Measurements from ENCODE around the gene NDUFAF5.

NDUFAF5 gene

DNA sequence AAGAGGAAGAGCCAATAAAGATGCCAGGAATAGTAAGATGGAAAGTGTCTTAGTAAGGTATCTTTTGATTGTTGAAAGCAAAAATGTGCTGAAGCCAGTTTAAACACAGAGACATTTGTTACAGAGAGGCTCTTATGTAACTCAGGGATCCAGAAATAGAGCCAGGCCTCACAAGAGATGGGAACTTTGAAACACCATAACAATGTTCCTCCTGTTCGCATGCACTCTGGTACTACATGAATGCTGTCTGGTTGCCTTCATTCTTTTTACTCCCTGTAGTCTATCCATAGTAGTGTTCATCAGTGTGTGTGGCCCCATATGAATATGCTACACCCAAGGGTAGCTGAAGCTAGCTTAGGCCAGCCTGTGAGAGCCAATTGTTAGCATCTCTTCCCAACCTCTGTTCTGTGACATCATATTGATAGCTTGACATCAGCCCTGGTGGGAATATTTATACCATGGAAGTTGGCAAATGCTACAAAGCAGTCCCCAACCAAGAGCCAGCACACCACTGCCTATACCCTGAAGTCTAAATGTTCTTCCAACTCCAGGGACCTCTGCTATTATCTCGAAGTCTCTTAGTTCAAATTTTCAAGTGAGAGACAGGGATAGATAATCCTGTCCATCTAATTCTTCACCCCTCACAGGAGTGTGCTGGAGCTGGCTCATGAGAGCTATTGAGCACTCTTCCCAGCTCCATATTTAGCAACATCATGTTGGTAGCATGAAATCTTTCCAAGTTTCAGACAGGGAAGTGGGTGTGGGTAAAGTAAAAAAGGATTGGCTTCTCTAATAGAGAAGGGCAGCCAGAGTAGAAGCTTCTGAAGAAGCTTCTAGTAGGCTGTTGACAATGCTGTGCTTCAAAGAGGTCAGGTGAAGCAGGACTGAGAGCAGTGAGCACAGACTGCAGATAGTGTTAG is 7.0 kb downstream of the NDUFAF5 start:
- no peak for DNase-seq (ENCODE audit: low read depth)
- no peak overlapping the region for H3K4me3 ChIP-seq (ENCODE audit: low read length)
- TF ChIP-seq, protein P1, sequence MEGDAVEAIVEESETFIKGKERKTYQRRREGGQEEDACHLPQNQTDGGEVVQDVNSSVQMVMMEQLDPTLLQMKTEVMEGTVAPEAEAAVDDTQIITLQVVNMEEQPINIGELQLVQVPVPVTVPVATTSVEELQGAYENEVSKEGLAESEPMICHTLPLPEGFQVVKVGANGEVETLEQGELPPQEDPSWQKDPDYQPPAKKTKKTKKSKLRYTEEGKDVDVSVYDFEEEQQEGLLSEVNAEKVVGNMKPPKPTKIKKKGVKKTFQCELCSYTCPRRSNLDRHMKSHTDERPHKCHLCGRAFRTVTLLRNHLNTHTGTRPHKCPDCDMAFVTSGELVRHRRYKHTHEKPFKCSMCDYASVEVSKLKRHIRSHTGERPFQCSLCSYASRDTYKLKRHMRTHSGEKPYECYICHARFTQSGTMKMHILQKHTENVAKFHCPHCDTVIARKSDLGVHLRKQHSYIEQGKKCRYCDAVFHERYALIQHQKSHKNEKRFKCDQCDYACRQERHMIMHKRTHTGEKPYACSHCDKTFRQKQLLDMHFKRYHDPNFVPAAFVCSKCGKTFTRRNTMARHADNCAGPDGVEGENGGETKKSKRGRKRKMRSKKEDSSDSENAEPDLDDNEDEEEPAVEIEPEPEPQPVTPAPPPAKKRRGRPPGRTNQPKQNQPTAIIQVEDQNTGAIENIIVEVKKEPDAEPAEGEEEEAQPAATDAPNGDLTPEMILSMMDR (conservative IDR thresholded peaks at IDR 0.05; ENCODE audit: low read depth, low read length) = no peak

DNA sequence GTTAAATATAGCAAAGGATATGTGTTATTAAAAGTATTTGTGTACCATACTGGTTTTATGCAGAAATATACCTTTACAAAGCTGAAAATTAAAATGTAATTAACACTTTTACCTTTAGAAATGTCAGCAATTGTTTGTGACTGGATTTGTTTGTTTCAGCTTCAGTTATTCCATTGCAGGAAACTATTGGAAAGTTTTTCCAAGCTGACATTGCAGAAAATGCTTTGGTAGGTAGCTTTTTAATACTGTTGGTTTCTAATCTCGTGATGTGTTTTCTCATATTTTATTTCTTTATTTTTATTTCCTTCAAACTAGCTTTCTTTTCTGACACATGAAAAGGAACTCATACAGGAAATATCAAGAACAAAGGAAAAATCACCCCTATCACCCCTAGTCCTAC is 8.2 kb downstream of the NDUFAF5 start:
- TF ChIP-seq, protein P1 (conservative IDR thresholded peaks at IDR 0.05; ENCODE audit: low read depth, low read length) = no peak
- DNase-seq (ENCODE audit: low read depth) = no peak
- no peak overlapping the region for H3K4me3 ChIP-seq (ENCODE audit: low read length)

DNA sequence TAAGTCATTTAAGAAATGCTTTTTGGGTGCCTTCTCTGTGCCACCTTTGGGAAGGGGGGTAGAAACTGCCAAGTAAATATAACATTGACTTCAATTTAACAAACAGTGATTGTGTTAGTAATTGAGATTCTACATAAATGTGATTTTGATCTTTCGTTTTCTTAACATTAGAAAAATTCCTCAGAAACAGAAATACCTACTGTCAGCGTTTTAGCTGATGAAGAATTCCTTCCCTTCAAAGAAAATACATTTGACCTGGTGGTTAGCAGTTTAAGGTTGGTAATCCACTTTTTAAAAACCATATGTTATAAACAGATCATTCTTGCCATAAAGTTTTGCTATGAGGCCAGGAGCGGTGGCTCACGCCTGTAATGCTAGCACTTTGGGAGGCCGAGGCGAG is 9.8 kb downstream of the NDUFAF5 start:
- H3K4me3 ChIP-seq (ENCODE audit: low read length) = no peak overlapping the region
- TF ChIP-seq, protein P1 (conservative IDR thresholded peaks at IDR 0.05; ENCODE audit: low read depth, low read length) = no peak
- DNase-seq (ENCODE audit: low read depth) = no peak

DNA sequence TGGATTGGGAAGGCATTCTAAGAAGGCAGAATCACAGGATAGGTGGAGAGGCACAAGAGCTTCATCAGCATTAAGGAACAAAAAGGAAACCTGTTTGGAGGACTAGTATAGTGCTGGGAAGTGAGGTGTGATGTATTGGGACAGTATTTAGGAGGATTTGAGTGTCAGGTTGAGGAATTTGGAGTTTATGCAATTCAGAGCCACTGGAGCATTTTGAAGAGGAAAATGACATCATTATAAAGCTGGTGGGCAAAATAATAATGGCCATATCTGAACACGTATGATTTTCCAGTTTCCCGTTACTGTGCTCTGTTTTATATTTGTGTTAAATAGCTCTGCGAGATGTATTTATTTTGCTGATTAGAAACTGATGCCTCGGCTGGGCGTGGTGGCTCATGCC is 14.2 kb downstream of the NDUFAF5 start:
- TF ChIP-seq, protein P1 (conservative IDR thresholded peaks at IDR 0.05; ENCODE audit: low read depth, low read length) = no peak
- H3K4me3 ChIP-seq (ENCODE audit: low read length) = no peak overlapping the region
- DNase-seq (ENCODE audit: low read depth) = no peak

DNA sequence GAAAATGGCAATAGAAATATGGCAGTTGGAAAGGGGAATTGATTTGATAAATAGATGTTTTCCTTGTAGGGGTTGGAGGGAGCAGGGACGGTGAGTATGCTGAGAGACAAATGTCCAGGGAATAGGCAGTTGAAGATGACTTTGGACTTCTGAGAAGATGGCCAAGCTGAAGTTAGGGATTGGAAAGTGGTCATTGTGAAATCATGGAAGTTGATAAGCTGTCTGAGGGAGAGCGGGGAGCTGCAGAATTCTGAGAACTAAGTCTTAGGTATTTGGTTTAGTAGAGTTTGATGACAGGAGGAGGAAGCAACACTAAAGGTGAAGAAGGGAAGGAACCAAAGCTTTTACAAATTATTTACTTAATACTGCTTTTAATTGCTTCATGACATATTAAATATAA is 15.1 kb downstream of the NDUFAF5 start:
- H3K4me3 ChIP-seq (ENCODE audit: low read length) = no peak overlapping the region
- no peak for DNase-seq (ENCODE audit: low read depth)
- TF ChIP-seq, protein P1 (conservative IDR thresholded peaks at IDR 0.05; ENCODE audit: low read depth, low read length) = no peak

DNA sequence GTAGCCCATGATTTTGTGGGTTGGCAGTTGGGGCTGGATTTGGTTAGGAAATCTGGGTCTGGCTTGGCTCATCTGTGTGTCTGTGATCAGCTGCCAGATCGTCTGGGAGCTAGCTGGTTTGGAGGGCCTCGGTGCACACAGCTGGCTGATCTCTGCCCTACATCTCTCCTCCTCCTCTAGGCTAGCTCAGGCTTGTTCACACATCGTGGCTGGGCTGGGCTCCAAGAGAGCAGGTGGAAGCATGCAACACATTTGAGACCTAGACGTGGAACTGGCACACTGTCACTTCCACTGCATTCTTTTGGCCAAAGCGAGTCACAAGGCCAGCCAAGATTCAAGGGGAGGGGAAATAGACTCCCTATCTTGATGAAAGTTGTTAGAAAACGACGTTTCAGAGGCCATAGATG is 15.9 kb downstream of the NDUFAF5 start:
- DNase-seq (ENCODE audit: low read depth) = peak; percentile 62
- TF ChIP-seq, protein P1 (conservative IDR thresholded peaks at IDR 0.05; ENCODE audit: low read depth, low read length) = no peak
- H3K4me3 ChIP-seq (ENCODE audit: low read length) = no peak overlapping the region

DNA sequence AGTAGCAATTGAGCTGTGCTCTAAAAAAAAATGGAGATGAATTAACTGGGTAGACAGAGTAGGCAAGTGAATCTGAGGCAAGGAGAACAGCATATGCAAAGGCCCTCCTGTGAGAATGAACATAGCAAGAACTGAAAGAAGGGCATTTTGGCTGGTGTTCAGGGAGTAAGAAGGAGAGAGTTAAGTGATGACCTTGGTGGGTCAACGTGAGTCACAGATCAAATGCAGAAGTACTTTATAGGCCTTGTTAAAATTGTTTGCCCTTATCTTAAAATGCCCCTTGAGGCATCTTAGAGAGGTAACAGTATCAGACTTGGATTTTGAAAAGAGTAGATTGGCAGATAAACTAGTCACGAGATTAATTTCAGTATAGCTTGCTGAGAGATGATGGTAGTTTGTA is 24.5 kb downstream of the NDUFAF5 start:
- no peak overlapping the region for H3K4me3 ChIP-seq (ENCODE audit: low read length)
- DNase-seq (ENCODE audit: low read depth) = no peak
- TF ChIP-seq, protein P1 (conservative IDR thresholded peaks at IDR 0.05; ENCODE audit: low read depth, low read length) = no peak
